PFSK-1 (cell line): ENCODE data around the gene PJVK.

Source experiments
- REST ChIP-seq, 2 experiments: IDR thresholded peaks; 2 replicates each; pipeline versions ENCODE4 v1.6.1 to v1.8.0; 2011 to 2012; ENCODE audit warnings: low read depth in 2 of 2, low read length in 2 of 2, control low read depth in 1 of 2, inconsistent platforms in 1 of 2, mild to moderate bottlenecking in 1 of 2, moderate library complexity in 1 of 2; ENCODE audit not compliant: insufficient read depth in 1 of 2
- SIN3A ChIP-seq: IDR thresholded peaks from 2 replicates; pipeline ENCODE4 v1.6.1; 2012; ENCODE audit warnings: mild to moderate bottlenecking, low read length, moderate library complexity, borderline replicate concordance; ENCODE audit not compliant: insufficient read depth

DNA sequence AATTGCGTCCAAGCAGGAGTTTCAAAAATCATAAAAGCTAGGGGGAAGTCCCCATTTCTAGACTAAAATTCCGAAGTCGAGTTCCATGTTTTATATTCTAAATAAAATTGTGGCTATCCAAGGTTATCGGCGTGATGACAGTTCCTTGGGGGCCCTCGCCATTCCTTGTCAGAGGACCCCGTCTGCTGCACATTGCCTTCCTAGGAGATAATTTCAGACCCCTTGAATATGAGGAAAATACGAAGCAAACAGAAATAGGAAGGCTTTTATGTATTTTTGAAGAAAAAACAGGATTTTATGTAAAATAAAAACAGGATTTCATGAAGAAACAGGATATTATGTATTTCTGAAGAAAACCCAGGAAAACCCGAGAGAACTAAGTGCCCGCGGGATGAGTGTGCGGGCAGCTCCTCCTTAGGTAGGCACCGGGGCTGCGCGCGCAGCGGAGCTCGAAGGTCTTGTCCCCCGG lies 28.6 kb downstream of the PJVK start:
- TF ChIP-seq REST (IDR thresholded peaks at IDR 0.05; ENCODE audit: insufficient read depth in 1 of 2, low read depth in 2 of 2, low read length in 2 of 2) = no peak
- TF ChIP-seq SIN3A = no peak
